HCT116 (cell line): ENCODE results near the gene OXGR1. TPM values are rescaled to one million over a fixed set of nuclear protein-coding genes. Genes with fewer than 3 reads are reported as not detected.

Experiments used
- ATAC-seq: fragments of 200-7000 bp; cut with Tn5 transposase; 2 replicates; pipeline ENCODE4 v1.9.1; 2020; ENCODE audit warnings: mild to moderate bottlenecking, moderate library complexity
- BruUV-seq: library from RNA; stranded (reverse); fragments of 400-500 nt; replicated peaks from 2 replicates; lab custom pipeline; 2021; lab: Mats Ljungman, UMichigan
- CTCF ChIA-PET: fragments of 300-600 bp; sonication (Branson Sonifier 250); formaldehyde crosslinking; loops from one replicate; lab custom pipeline; 2021; ENCODE audit warnings: antibody characterized with exemption; lab: Charles Lee
- POLR2A ChIA-PET: fragments of 300-600, 350-600 bp; sonication (Branson Sonifier 250); formaldehyde crosslinking; loops from one replicate; lab custom pipeline; 2021; ENCODE audit warnings: antibody characterized with exemption; lab: Charles Lee
- RAD21 ChIA-PET, 2 experiments: fragments of 300-600 bp; sonication (Branson Sonifier 250); formaldehyde crosslinking; loops; one replicate each; lab custom pipeline; 2023; ENCODE audit warnings: low total read pairs in 2 of 2; ENCODE audit not compliant: uncharacterized antibody in 2 of 2, unreplicated experiment in 2 of 2, low non-redundant PET in 1 of 2; lab: Charles Lee
- DNase-seq: peaks from one replicate; pipeline ENCODE4 v3.0.0-alpha.2; 2010; ENCODE audit warnings: low read depth, low spot score
- H2AFZ ChIP-seq: fragments of 200-600 bp; shearing (Covaris generic), sonication (generic); 2 replicates; pipeline ENCODE4 v1.6.1; 2017; ENCODE audit warnings: low read depth, mixed run types, mixed read lengths, antibody characterized with exemption, low read length; ENCODE audit not compliant: poor library complexity, severe bottlenecking
- H3K27ac ChIP-seq: 2 replicates; pipeline ENCODE4 v1.5.1; 2012; ENCODE audit warnings: low read depth, low read length
- H3K27me3 ChIP-seq: fragments of 200-600 bp; sonication (generic); 2 replicates; pipeline ENCODE4 v1.6.1; 2016; ENCODE audit warnings: mixed run types, low read length, mixed read lengths; ENCODE audit not compliant: insufficient read depth
- H3K36me3 ChIP-seq, 2 experiments: fragments of 200-500 bp in 1 of 2; fragments of 200-600 bp in 1 of 2; sonication (Bioruptor generic) in 1 of 2; sonication (generic) in 1 of 2; 2 replicates each; pipeline versions ENCODE4 v1.5.1 to v1.6.1; 2014 to 2016; ENCODE audit warnings: low read length in 2 of 2, inconsistent platforms in 1 of 2, mixed read lengths in 1 of 2, mixed run types in 1 of 2; ENCODE audit not compliant: insufficient read depth in 2 of 2, control insufficient read depth in 1 of 2
- H3K4me1 ChIP-seq, 2 experiments: fragments of 200-600 bp in 1 of 2; sonication (generic) in 1 of 2; 2 replicates each; pipeline versions ENCODE4 v1.5.1 to v1.6.1; 2012 to 2017; ENCODE audit warnings: low read length in 2 of 2, inconsistent platforms in 1 of 2, mild to moderate bottlenecking in 1 of 2, mixed read lengths in 1 of 2, mixed run types in 1 of 2, moderate library complexity in 1 of 2; ENCODE audit not compliant: insufficient read depth in 2 of 2, control insufficient read depth in 1 of 2
- H3K4me2 ChIP-seq: fragments of 200-600 bp; sonication (generic); 2 replicates; pipeline ENCODE4 v1.6.1; 2017; ENCODE audit warnings: mixed run types, low read length, mixed read lengths
- H3K4me3 ChIP-seq, 2 experiments: fragments of 200-600 bp in 1 of 2; sonication (generic) in 1 of 2; replicated peaks in 1 of 2; 2 replicates each; pipeline ENCODE4 v1.5.1; 2011 to 2016; ENCODE audit warnings: low read length in 2 of 2, control low read depth in 1 of 2, low read depth in 1 of 2, mild to moderate bottlenecking in 1 of 2, mixed read lengths in 1 of 2, mixed run types in 1 of 2
- H3K79me2 ChIP-seq: fragments of 200-600 bp; sonication (generic); 2 replicates; pipeline ENCODE4 v1.6.1; 2017; ENCODE audit warnings: mild to moderate bottlenecking, mixed run types, low read length, moderate library complexity, mixed read lengths; ENCODE audit not compliant: insufficient read depth
- H3K9ac ChIP-seq: fragments of 200-600 bp; sonication (generic); 2 replicates; pipeline ENCODE4 v1.6.1; 2016; ENCODE audit warnings: low read length, mixed read lengths
- H3K9me2 ChIP-seq: fragments of 200-600 bp; sonication (generic), shearing (Covaris generic); 2 replicates; pipeline ENCODE4 v1.6.1; 2017; ENCODE audit warnings: mixed run types, mild to moderate bottlenecking, moderate library complexity; ENCODE audit not compliant: insufficient read depth
- H3K9me3 ChIP-seq, 2 experiments: fragments of 200-500 bp in 1 of 2; fragments of 200-600 bp in 1 of 2; sonication (Bioruptor generic) in 1 of 2; sonication (generic) in 1 of 2; 2 replicates each; pipeline ENCODE4 v1.6.1; 2014 to 2017; ENCODE audit warnings: low read length in 2 of 2, mixed read lengths in 2 of 2, inconsistent platforms in 1 of 2, low read depth in 1 of 2, mild to moderate bottlenecking in 1 of 2, mixed run types in 1 of 2, moderate library complexity in 1 of 2; ENCODE audit not compliant: control insufficient read depth in 1 of 2, insufficient read depth in 1 of 2
- H4K20me1 ChIP-seq: fragments of 200-600 bp; sonication (generic), shearing (Covaris generic); 2 replicates; pipeline ENCODE4 v1.6.1; 2017; ENCODE audit warnings: mixed run types, mild to moderate bottlenecking, moderate library complexity; ENCODE audit not compliant: insufficient read depth
- CEBPB ChIP-seq: IDR thresholded peaks from 2 replicates; pipeline ENCODE4 v1.6.1; 2012; ENCODE audit warnings: low read depth
- CTCF ChIP-seq, 3 experiments: fragments of 200-600 bp in 1 of 3; sonication (generic) in 1 of 3; IDR thresholded peaks in 2 of 3; conservative IDR thresholded peaks in 1 of 3; 2 replicates each; pipeline ENCODE4 v1.5.1; 2012 to 2017; ENCODE audit warnings: low read depth in 2 of 3, low read length in 2 of 3, antibody characterized with exemption in 1 of 3, borderline replicate concordance in 1 of 3, control low read depth in 1 of 3, mild to moderate bottlenecking in 1 of 3, mixed read lengths in 1 of 3, mixed run types in 1 of 3, moderate library complexity in 1 of 3; ENCODE audit not compliant: insufficient read depth in 1 of 3
- ELF1 ChIP-seq: IDR thresholded peaks from 2 replicates; pipeline ENCODE4 v1.6.1; 2012; ENCODE audit warnings: low read depth, borderline replicate concordance
- EZH2 ChIP-seq: fragments of 200-600 bp; sonication (generic); IDR thresholded peaks from 2 replicates; pipeline ENCODE4 v1.6.1; 2017; ENCODE audit warnings: antibody characterized with exemption, mixed run types
- EZH2phosphoT487 ChIP-seq: fragments of 200-600 bp; IDR thresholded peaks from 2 replicates; pipeline ENCODE4 v1.6.1; 2018; ENCODE audit warnings: antibody characterized with exemption, borderline replicate concordance
- FOSL1 ChIP-seq: IDR thresholded peaks from 2 replicates; pipeline ENCODE4 v1.6.1; 2012; ENCODE audit warnings: low read depth
- JUND ChIP-seq: IDR thresholded peaks from 2 replicates; pipeline ENCODE4 v1.6.1; 2012
- POLR2A ChIP-seq: IDR thresholded peaks from 2 replicates; pipeline ENCODE4 v1.7.0; 2011; ENCODE audit warnings: borderline replicate concordance; ENCODE audit not compliant: insufficient read depth, insufficient read length; ENCODE audit errors: extremely low read depth
- SIN3A ChIP-seq: IDR thresholded peaks from 2 replicates; pipeline ENCODE4 v1.6.1; 2012; ENCODE audit warnings: low read depth
- SP1 ChIP-seq: IDR thresholded peaks from 2 replicates; pipeline ENCODE4 v1.6.1; 2012; ENCODE audit warnings: low read depth
- SRF ChIP-seq: IDR thresholded peaks from 2 replicates; pipeline ENCODE4 v1.6.1; 2012; ENCODE audit warnings: low read depth
- TCF7L2 ChIP-seq: IDR thresholded peaks from 2 replicates; pipeline ENCODE4 v1.7.0; 2011; ENCODE audit warnings: borderline replicate concordance, inconsistent platforms; ENCODE audit not compliant: insufficient read depth, insufficient read length; ENCODE audit errors: extremely low read depth
- ZFX ChIP-seq: fragments of 450-650 bp; IDR thresholded peaks from 2 replicates; pipeline ENCODE4 v1.6.1; 2017
- intact Hi-C: fragments of 100-400 bp; cut with micrococcal nuclease; formaldehyde crosslinking; loops from 2 replicates; pipeline ENCODE4 v1.10.0; 2022
- total RNA-seq: library from RNA; stranded (reverse); gene quantifications from one replicate; pipeline ENCODE4 v1.2.1, GENCODE V29; 2021; ENCODE audit not compliant: unreplicated experiment
- TF ChIP-seq, protein P1 (sequence below): IDR thresholded peaks from 2 replicates; pipeline ENCODE4 v1.6.1; 2012
- TF ChIP-seq, protein P2 (sequence below): IDR thresholded peaks from 2 replicates; pipeline ENCODE4 v1.6.1; 2012
- TF ChIP-seq, protein P3 (sequence below): IDR thresholded peaks from 2 replicates; pipeline ENCODE4 v1.6.1; 2011; ENCODE audit warnings: mild to moderate bottlenecking, low read length, moderate library complexity; ENCODE audit not compliant: insufficient replicate concordance; ENCODE audit errors: extremely low read depth

Gene OXGR1
- total RNA-seq, 1 experiment from 2014 or later: not detected

DNA sequence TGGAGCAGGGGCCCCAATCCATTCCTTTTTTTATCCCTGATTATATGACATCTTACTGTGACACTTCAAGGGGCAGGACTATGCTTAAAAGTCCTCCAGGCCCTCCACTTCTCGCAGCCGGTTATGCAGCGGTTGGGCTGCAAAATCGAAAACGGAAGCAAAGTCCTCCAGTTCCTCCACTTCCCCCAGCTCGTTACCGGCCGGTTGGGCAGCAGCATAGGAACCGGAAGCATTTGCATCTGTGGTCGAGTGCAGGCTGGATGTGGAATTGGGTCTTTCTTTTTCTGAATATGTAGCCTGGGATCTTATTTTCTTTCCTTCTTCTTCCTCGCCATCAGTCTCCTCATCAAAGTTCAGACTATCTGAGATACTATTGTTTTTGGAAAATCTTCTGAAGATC, 46.1 kb downstream of the OXGR1 start (continued):
- TF ChIP-seq TCF7L2 (no peak), SRF (no peak), ZFX (no peak), SIN3A (no peak), EZH2 (no peak), SP1 (no peak), ELF1 (no peak), CTCF (IDR thresholded peaks at IDR 0.05 in 2 of 3, conservative IDR thresholded peaks at IDR 0.05 in 1 of 3; ENCODE audit: borderline replicate concordance in 1 of 3, insufficient read depth in 1 of 3, low read depth in 2 of 3, low read length in 2 of 3) (no peak), FOSL1 (no peak), JUND (no peak)

GRCh38 chr13:96947343-96947910, 46.8 kb downstream of the OXGR1 start:
- ChIA-PET CTCF (interaction anchor here (0.9 kb wide), 1 partner anchor 10 kb away, joined by 3 read pairs; no protein-coding TSS in a partner anchor), POLR2A (no interaction called here), RAD21 (no interaction called here)
- Histone ChIP-seq H3K4me3 (no peak overlapping the region), H3K9me2 (no peaks in the 10 kb centered on the region), H3K4me1 (no peaks in the 10 kb centered on the region), H3K27ac (no peak overlapping the region), H3K9ac (no peak overlapping the region), H4K20me1 (no peaks in the 10 kb centered on the region), H3K9me3 (no peaks in the 10 kb centered on the region), H3K27me3 (peaks cover 4% of the 10 kb centered on the region; the same call in 1 of the 2 replicates), H2AFZ (no peak overlapping the region), H3K4me2 (no peak overlapping the region), H3K79me2 (no peaks in the 10 kb centered on the region), H3K36me3 (no peaks in the 10 kb centered on the region)
- DNase-seq (no peak), ATAC-seq (no peak)
- BruUV-seq: no TSS peak
- TF ChIP-seq TCF7L2 (no peak), EZH2phosphoT487 (no peak), JUND (no peak), ZFX (no peak), CEBPB (no peak), SIN3A (no peak), SP1 (no peak), POLR2A (no peak), FOSL1 (no peak), CTCF (IDR thresholded peaks at IDR 0.05 in 2 of 3, conservative IDR thresholded peaks at IDR 0.05 in 1 of 3; ENCODE audit: borderline replicate concordance in 1 of 3, insufficient read depth in 1 of 3, low read depth in 2 of 3, low read length in 2 of 3) (no peak), ELF1 (no peak)
- TF ChIP-seq, protein P1, sequence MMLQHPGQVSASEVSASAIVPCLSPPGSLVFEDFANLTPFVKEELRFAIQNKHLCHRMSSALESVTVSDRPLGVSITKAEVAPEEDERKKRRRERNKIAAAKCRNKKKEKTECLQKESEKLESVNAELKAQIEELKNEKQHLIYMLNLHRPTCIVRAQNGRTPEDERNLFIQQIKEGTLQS: no peak
- TF ChIP-seq, protein P2, sequence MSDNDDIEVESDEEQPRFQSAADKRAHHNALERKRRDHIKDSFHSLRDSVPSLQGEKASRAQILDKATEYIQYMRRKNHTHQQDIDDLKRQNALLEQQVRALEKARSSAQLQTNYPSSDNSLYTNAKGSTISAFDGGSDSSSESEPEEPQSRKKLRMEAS: no peak
- TF ChIP-seq, protein P3, sequence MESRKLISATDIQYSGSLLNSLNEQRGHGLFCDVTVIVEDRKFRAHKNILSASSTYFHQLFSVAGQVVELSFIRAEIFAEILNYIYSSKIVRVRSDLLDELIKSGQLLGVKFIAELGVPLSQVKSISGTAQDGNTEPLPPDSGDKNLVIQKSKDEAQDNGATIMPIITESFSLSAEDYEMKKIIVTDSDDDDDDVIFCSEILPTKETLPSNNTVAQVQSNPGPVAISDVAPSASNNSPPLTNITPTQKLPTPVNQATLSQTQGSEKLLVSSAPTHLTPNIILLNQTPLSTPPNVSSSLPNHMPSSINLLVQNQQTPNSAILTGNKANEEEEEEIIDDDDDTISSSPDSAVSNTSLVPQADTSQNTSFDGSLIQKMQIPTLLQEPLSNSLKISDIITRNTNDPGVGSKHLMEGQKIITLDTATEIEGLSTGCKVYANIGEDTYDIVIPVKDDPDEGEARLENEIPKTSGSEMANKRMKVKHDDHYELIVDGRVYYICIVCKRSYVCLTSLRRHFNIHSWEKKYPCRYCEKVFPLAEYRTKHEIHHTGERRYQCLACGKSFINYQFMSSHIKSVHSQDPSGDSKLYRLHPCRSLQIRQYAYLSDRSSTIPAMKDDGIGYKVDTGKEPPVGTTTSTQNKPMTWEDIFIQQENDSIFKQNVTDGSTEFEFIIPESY: no peak
- intact Hi-C loops: no loop called here
